ENCODE measurements around the gene FCAMR.

Gene FCAMR

GRCh38 chr1:206970446-206970845, at the start of gene FCAMR:
FCAMR (minus strand) TSS chr1:206970460; CDS start chr1:206970125, 335 bp downstream.
- no peak for DNase-seq

GRCh38 chr1:207019661-207020060, 49.4 kb upstream of the FCAMR start:
- DNase-seq: no peak

GRCh38 chr1:207019161-207019560, 48.9 kb upstream of the FCAMR start:
- no peak for DNase-seq

GRCh38 chr1:207018707-207019106, 48.4 kb upstream of the FCAMR start:
- no peak for DNase-seq

- no peak for DNase-seq
Measured at GRCh38 chr1:207017615-207018559, 47.6 kb upstream of the FCAMR start.

GRCh38 chr1:207015791-207016190, 45.5 kb upstream of the FCAMR start:
- no peak for DNase-seq

- DNase-seq: no peak
Measured at GRCh38 chr1:207014728-207015127, 44.5 kb upstream of the FCAMR start.

GRCh38 chr1:207013321-207014085, 43.2 kb upstream of the FCAMR start:
- DNase-seq: no peak

- DNase-seq: no peak
Measured at GRCh38 chr1:207010726-207011125, 40.5 kb upstream of the FCAMR start.

GRCh38 chr1:207009945-207010344, 39.7 kb upstream of the FCAMR start:
- DNase-seq: no peak

- DNase-seq: no peak
Measured at GRCh38 chr1:207009182-207009850, 39.1 kb upstream of the FCAMR start.

- DNase-seq: no peak
Measured at GRCh38 chr1:207007352-207008033, 37.2 kb upstream of the FCAMR start.

GRCh38 chr1:207006914-207007313, 36.7 kb upstream of the FCAMR start:
- DNase-seq: no peak

GRCh38 chr1:207006083-207006482, 35.8 kb upstream of the FCAMR start:
- DNase-seq: no peak

- DNase-seq: peak in 1 of 2 experiments; percentile 21
Measured at GRCh38 chr1:207004931-207005830, 34.9 kb upstream of the FCAMR start.

GRCh38 chr1:207003210-207003609, 33.0 kb upstream of the FCAMR start:
- no peak for DNase-seq

- no peak for DNase-seq
Measured at GRCh38 chr1:207002724-207003146, 32.5 kb upstream of the FCAMR start.

- DNase-seq: no peak
Measured at GRCh38 chr1:207001492-207002245, 31.4 kb upstream of the FCAMR start.

- DNase-seq: no peak
Measured at GRCh38 chr1:207000651-207001291, 30.5 kb upstream of the FCAMR start.

GRCh38 chr1:206998816-206999215, 28.6 kb upstream of the FCAMR start:
- DNase-seq: no peak

All from stimulated activated CD4-positive, alpha-beta T cell treated with anti-CD3 and anti-CD28 coated beads, Interleukin-4, amount 100 ng/mL, for 4 hours (primary cell).